Mesothelial cell of epicardium (in vitro differentiated cells): ENCODE data around the gene DPY19L3. TPM values are rescaled to one million over a fixed set of nuclear protein-coding genes. Genes with fewer than 3 reads are reported as not detected.
"Not testable (repeated sequence)": the region's sequence is repeated elsewhere in the genome, so short reads cannot be mapped to it uniquely, and the experiment has no call there.

Source experiments
- DNase-seq, 2 experiments: peaks; one replicate each; pipeline ENCODE4 v3.0.0; 2021; ENCODE audit warnings: low spot score in 2 of 2; ENCODE audit not compliant: unreplicated experiment in 2 of 2
- H3K27ac Mint-ChIP-seq: 2 replicates; pipeline ENCODE4 v1.8.0; 2021; ENCODE audit warnings: mixed read lengths
- H3K27me3 Mint-ChIP-seq: 2 replicates; pipeline ENCODE4 v1.8.0; 2021; ENCODE audit warnings: low read depth, mixed read lengths
- H3K36me3 Mint-ChIP-seq: 2 replicates; pipeline ENCODE4 v1.8.0; 2021; ENCODE audit warnings: mixed read lengths
- H3K4me1 Mint-ChIP-seq: 2 replicates; pipeline ENCODE4 v1.8.0; 2021; ENCODE audit warnings: mixed read lengths
- H3K4me3 Mint-ChIP-seq: 2 replicates; pipeline ENCODE4 v1.8.0; 2021; ENCODE audit warnings: mild to moderate bottlenecking, moderate library complexity, mixed read lengths
- H3K9me3 Mint-ChIP-seq: 2 replicates; pipeline ENCODE4 v1.8.0; 2021; ENCODE audit warnings: mixed read lengths
- CTCF ChIP-seq: fragments of 200-600 bp; sonication (generic); IDR thresholded peaks from one replicate; pipeline ENCODE4 v1.5.0; 2021; ENCODE audit warnings: antibody characterized with exemption; ENCODE audit not compliant: unreplicated experiment
- total RNA-seq: library from RNA; stranded (reverse); gene quantifications from 3 replicates; pipeline ENCODE4 v1.2.1, GENCODE V29; 2021

The DPY19L3 gene
- total RNA-seq, 1 donor from 2014 or later: 111 TPM

GRCh38 chr19:32497391-32497790 lies 91.8 kb downstream of the DPY19L3 start:
- Mint-ChIP-seq H3K27me3 (no peaks in the 10 kb centered on the region), H3K4me3 (no peak overlapping the region), H3K36me3 (no peaks in the 10 kb centered on the region), H3K4me1 (peaks cover 1% of the 10 kb centered on the region), H3K9me3 (peaks cover 17% of the 10 kb centered on the region), H3K27ac (no peak overlapping the region)
- no peak for DNase-seq
- TF ChIP-seq CTCF: no peak

- Mint-ChIP-seq H3K4me3 (no peak overlapping the region), H3K27me3 (no peaks in the 10 kb centered on the region), H3K9me3 (peaks cover 17% of the 10 kb centered on the region), H3K36me3 (no peaks in the 10 kb centered on the region), H3K27ac (no peak overlapping the region), H3K4me1 (peaks cover 1% of the 10 kb centered on the region)
- TF ChIP-seq CTCF: no peak
- no peak for DNase-seq
Observed at GRCh38 chr19:32498648-32499200, 93.2 kb downstream of the DPY19L3 start.

- not testable (repeated sequence) for H3K27me3 Mint-ChIP-seq, H3K4me1 Mint-ChIP-seq, H3K27ac Mint-ChIP-seq, H3K4me3 Mint-ChIP-seq, DNase-seq, H3K36me3 Mint-ChIP-seq
- peaks cover 39% of the 10 kb centered on the region for H3K9me3 Mint-ChIP-seq
Observed at GRCh38 chr19:32512498-32512897, 106.9 kb downstream of the DPY19L3 start.

- Mint-ChIP-seq H3K4me1 (peaks cover 2% of the 10 kb centered on the region), H3K9me3 (peaks cover 18% of the 10 kb centered on the region), H3K36me3 (no peaks in the 10 kb centered on the region), H3K4me3 (no peak overlapping the region), H3K27me3 (peaks cover 31% of the 10 kb centered on the region), H3K27ac (no peak overlapping the region)
- TF ChIP-seq CTCF: no peak
- DNase-seq: no peak
Observed at GRCh38 chr19:32519023-32519422, 113.5 kb downstream of the DPY19L3 start.

- Mint-ChIP-seq H3K4me1 (peaks cover 2% of the 10 kb centered on the region), H3K4me3 (no peak overlapping the region), H3K27me3 (peaks cover 49% of the 10 kb centered on the region), H3K27ac (no peak overlapping the region), H3K9me3 (peaks cover 10% of the 10 kb centered on the region), H3K36me3 (no peaks in the 10 kb centered on the region)
- no peak for TF ChIP-seq CTCF
- no peak for DNase-seq
Observed at GRCh38 chr19:32522967-32523366, 117.4 kb downstream of the DPY19L3 start.

GRCh38 chr19:32526895-32527294 lies 121.3 kb downstream of the DPY19L3 start:
- H3K27me3 Mint-ChIP-seq: peaks cover 24% of the 10 kb centered on the region
- no peak for TF ChIP-seq CTCF
- H3K4me1 Mint-ChIP-seq: no peaks in the 10 kb centered on the region
- DNase-seq: no peak
- no peaks in the 10 kb centered on the region for H3K36me3 Mint-ChIP-seq
- H3K4me3 Mint-ChIP-seq: no peak overlapping the region
- no peak overlapping the region for H3K27ac Mint-ChIP-seq
- H3K9me3 Mint-ChIP-seq: peaks cover 7% of the 10 kb centered on the region
